NK-92 (cell line): ENCODE measurements around the gene CMIP.

Source experiments
- DNase-seq: peaks from one replicate; lab custom pipeline; 2025; ENCODE audit not compliant: unreplicated experiment; lab: John Stamatoyannopoulos, UW

The CMIP gene

DNA sequence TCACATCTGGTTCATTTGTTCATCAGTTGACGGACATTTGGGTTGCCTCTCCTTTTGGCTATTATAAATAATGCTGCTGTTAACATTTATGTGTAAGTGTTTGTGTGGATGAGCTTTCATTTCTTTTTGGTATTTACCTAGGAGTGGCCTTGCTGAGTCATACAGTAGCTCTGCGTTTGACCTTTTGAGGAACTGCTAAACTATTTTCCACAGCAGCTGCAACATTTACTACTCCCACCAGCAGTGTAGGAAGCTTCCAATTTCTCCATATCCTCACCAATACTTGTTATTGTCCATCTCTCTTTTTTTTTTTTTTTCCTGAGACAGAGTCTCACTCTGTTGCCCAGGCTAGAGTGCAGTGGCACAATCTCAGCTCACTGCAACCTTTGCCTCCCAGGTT is 313.8 kb downstream of the CMIP start:
- no peak for DNase-seq
